GM12878 (cell line): ENCODE measurements around the gene PLXNA2. TPM values are rescaled to one million over a fixed set of nuclear protein-coding genes. Genes with fewer than 3 reads are reported as not detected.

Experiments
- ATAC-seq: fragments of 200-7000 bp; cut with Tn5 transposase; 3 replicates; pipeline ENCODE4 v1.9.1; 2020; ENCODE audit warnings: mild to moderate bottlenecking, moderate library complexity
- BruUV-seq: library from RNA; stranded (reverse); fragments of 400-500 nt; replicated peaks from 2 replicates; lab custom pipeline; 2021; lab: Mats Ljungman, UMichigan
- CTCF ChIA-PET: fragments of 300-600 bp; sonication (Branson Sonifier 250); formaldehyde crosslinking; extraction: SDS; loops from one replicate; lab custom pipeline; 2021; ENCODE audit warnings: inconsistent platforms; lab: Yijun Ruan, JAX
- POLR2A ChIA-PET: fragments of 350-600 bp; formaldehyde crosslinking; extraction: SDS; loops from one replicate; lab custom pipeline; 2021; ENCODE audit warnings: inconsistent platforms; lab: Charles Lee
- RAD21 ChIA-PET: fragments of 300-600 bp; sonication (Branson Sonifier 250); formaldehyde crosslinking; loops from one replicate; lab custom pipeline; 2023; ENCODE audit warnings: antibody characterized with exemption; ENCODE audit not compliant: unreplicated experiment; lab: Charles Lee
- SMC1A ChIA-PET: fragments of 300-600 bp; sonication (Branson Sonifier 250); formaldehyde crosslinking; loops from one replicate; lab custom pipeline; 2023; ENCODE audit not compliant: unreplicated experiment, uncharacterized antibody; lab: Charles Lee
- DNase-seq: peaks from one replicate; pipeline ENCODE4 v3.0.0-alpha.2; 2011; ENCODE audit warnings: low read depth, low spot score
- FAIRE-seq: peaks from 3 replicates; lab custom pipeline; 2011; peaks lifted over from hg19 to GRCh38; lab: Jason Lieb, UNC
- H2AFZ ChIP-seq: 2 replicates; pipeline ENCODE4 v1.6.0; 2011; ENCODE audit warnings: low read depth, low read length, control low read depth; ENCODE audit not compliant: control insufficient read depth
- H3K27ac ChIP-seq: 2 replicates; pipeline ENCODE4 v1.5.1; 2011; ENCODE audit warnings: control low read depth; ENCODE audit not compliant: control insufficient read depth, insufficient read depth
- H3K27me3 ChIP-seq, 2 experiments: replicated peaks in 1 of 2; 2 replicates each; pipeline versions ENCODE4 v1.6.0 to v1.6.1; 2011; ENCODE audit warnings: low read length in 1 of 2; ENCODE audit not compliant: control insufficient read depth in 2 of 2, insufficient read depth in 2 of 2
- H3K36me3 ChIP-seq, 2 experiments: 2 replicates each; pipeline ENCODE4 v1.5.1; 2011; ENCODE audit warnings: low read length in 1 of 2; ENCODE audit not compliant: control insufficient read depth in 2 of 2, insufficient read depth in 2 of 2
- H3K4me1 ChIP-seq: 2 replicates; pipeline ENCODE4 v1.6.1; 2011; ENCODE audit warnings: mild to moderate bottlenecking, low read length, moderate library complexity, mixed read lengths; ENCODE audit not compliant: control insufficient read depth, insufficient read depth
- H3K4me2 ChIP-seq: 2 replicates; pipeline ENCODE4 v1.6.0; 2011; ENCODE audit warnings: control low read depth; ENCODE audit not compliant: control insufficient read depth, insufficient read depth
- H3K4me3 ChIP-seq: fragments of 200-600 bp; sonication (generic); 2 replicates; pipeline ENCODE4 v1.5.1; 2016
- H3K79me2 ChIP-seq: 2 replicates; pipeline ENCODE4 v1.6.0; 2011; ENCODE audit warnings: low read length; ENCODE audit not compliant: control insufficient read depth, insufficient read depth
- H3K9ac ChIP-seq: 2 replicates; pipeline ENCODE4 v1.8.0; 2011; ENCODE audit warnings: low read length, control low read depth, mixed read lengths; ENCODE audit not compliant: control insufficient read depth, insufficient read depth
- H3K9me3 ChIP-seq: replicated peaks from 3 replicates; pipeline ENCODE4 v1.5.1; 2011; ENCODE audit warnings: mild to moderate bottlenecking, low read length; ENCODE audit not compliant: control insufficient read depth, insufficient read depth
- H4K20me1 ChIP-seq: 2 replicates; pipeline ENCODE4 v1.6.0; 2011; ENCODE audit not compliant: control insufficient read depth, insufficient read depth
- ASH2L ChIP-seq: fragments of 300-600, 200-600 bp; sonication (generic); IDR thresholded peaks from 2 replicates; pipeline ENCODE4 v1.6.1; 2017; ENCODE audit warnings: low read depth, mild to moderate bottlenecking, borderline replicate concordance
- ATF7 ChIP-seq: fragments of 450-650 bp; IDR thresholded peaks from 2 replicates; pipeline ENCODE4 v1.6.1; 2016; ENCODE audit warnings: low read depth, mild to moderate bottlenecking
- BCL11A ChIP-seq: IDR thresholded peaks from 2 replicates; pipeline ENCODE4 v1.6.1; 2011; ENCODE audit warnings: low read depth, low read length
- BCL3 ChIP-seq: IDR thresholded peaks from 2 replicates; pipeline ENCODE4 v1.6.1; 2011; ENCODE audit warnings: borderline replicate concordance, low read depth, mild to moderate bottlenecking, moderate library complexity, low read length; ENCODE audit not compliant: insufficient read depth, poor library complexity, severe bottlenecking
- BHLHE40 ChIP-seq, 2 experiments: fragments of 450-650 bp in 1 of 2; IDR thresholded peaks; 2 replicates each; pipeline ENCODE4 v1.6.1; 2011 to 2017; ENCODE audit warnings: low read depth in 2 of 2, borderline replicate concordance in 1 of 2, improper control_type of control experiment in 1 of 2, low read length in 1 of 2, mild to moderate bottlenecking in 1 of 2
- CREM ChIP-seq: IDR thresholded peaks from 2 replicates; pipeline ENCODE4 v1.6.1; 2014; ENCODE audit warnings: antibody characterized with exemption, low read depth
- CTCF ChIP-seq, 3 experiments: IDR thresholded peaks in 2 of 3; conservative IDR thresholded peaks in 1 of 3; 2 replicates each; pipeline ENCODE4 v1.5.1; 2011; ENCODE audit warnings: low read depth in 3 of 3, low read length in 3 of 3, mild to moderate bottlenecking in 3 of 3, control low read depth in 2 of 3, moderate library complexity in 2 of 3, inconsistent platforms in 1 of 3, mixed read lengths in 1 of 3; ENCODE audit not compliant: control insufficient read depth in 2 of 3, insufficient read depth in 1 of 3; ENCODE audit errors: extremely low read depth in 1 of 3
- HDAC2 ChIP-seq: fragments of 200-600 bp; sonication (generic); IDR thresholded peaks from 2 replicates; pipeline ENCODE4 v1.6.1; 2017
- MAX ChIP-seq: IDR thresholded peaks from 2 replicates; pipeline ENCODE4 v1.6.1; 2012; ENCODE audit warnings: low read depth, low read length, improper control_type of control experiment
- MEF2A ChIP-seq: IDR thresholded peaks from 2 replicates; pipeline ENCODE4 v1.6.1; 2011; ENCODE audit warnings: low read depth, mild to moderate bottlenecking, low read length, moderate library complexity; ENCODE audit not compliant: insufficient read depth
- NR2F1 ChIP-seq: fragments of 450-650 bp; conservative IDR thresholded peaks from 2 replicates; pipeline ENCODE4 v1.6.1; 2017; ENCODE audit warnings: mild to moderate bottlenecking
- SIN3A ChIP-seq: IDR thresholded peaks from 2 replicates; pipeline ENCODE4 v1.6.1; 2012; ENCODE audit warnings: low read depth, low read length, improper control_type of control experiment
- SMC3 ChIP-seq: IDR thresholded peaks from 2 replicates; pipeline ENCODE4 v1.6.1; 2011; ENCODE audit warnings: low read length, improper control_type of control experiment, borderline replicate concordance
- SP1 ChIP-seq: IDR thresholded peaks from one replicate; pipeline ENCODE4 v1.6.1; 2011; ENCODE audit warnings: low read depth, low read length
- TAF1 ChIP-seq: IDR thresholded peaks from 2 replicates; pipeline ENCODE4 v1.6.1; 2011; ENCODE audit warnings: mild to moderate bottlenecking, low read depth, low read length, borderline replicate concordance
- YY1 ChIP-seq: IDR thresholded peaks from 2 replicates; pipeline ENCODE4 v1.6.1; 2011; ENCODE audit warnings: low read depth, mild to moderate bottlenecking, low read length
- ZSCAN29 ChIP-seq: fragments of 450-650 bp; IDR thresholded peaks from 2 replicates; pipeline ENCODE4 v1.6.1; 2017; ENCODE audit warnings: mild to moderate bottlenecking, moderate library complexity
- WGBS: methylation state at CpG from one replicate; pipeline ENCODE4 v1.1.6; 2016; ENCODE audit warnings: low lambda C conversion rate; ENCODE audit not compliant: insufficient replicate concordance, insufficient coverage; ENCODE audit errors: missing lambda C conversion rate; 5-methylcytosine and 5-hydroxymethylcytosine counted together
- in situ Hi-C: fragments of 300-500 bp; cut with MboI; formaldehyde crosslinking; loops from 9 replicates; pipeline ENCODE4 v1.14.3; 2018; ENCODE audit warnings: mixed read lengths
- intact Hi-C: fragments of 100-400 bp; cut with micrococcal nuclease; formaldehyde crosslinking; loops from one replicate; pipeline ENCODE4 v1.14.2; 2022; ENCODE audit not compliant: unreplicated experiment
- polyA plus RNA-seq, 11 experiments: library from polyadenylated mRNA; depleted of rRNA in 4 of 11; unstranded in 6 of 11; stranded (reverse) in 5 of 11; fragments of >200 nt; fragmentation: Nextera tagmentation in 4 of 11; fragmentation: Illumina TruSeq in 1 of 11; extraction: Ambion mirVana in 4 of 11; extraction: Trizol in 1 of 11; gene quantifications; 1 replicate in 1 of 11; 2 replicates in 10 of 11; pipeline versions ENCODE4 v1.2.1 to v1.2.3, GENCODE V29; 2011 to 2016; ENCODE audit warnings: inconsistent platforms in 2 of 11, missing spikeins in 2 of 11, low read depth in 1 of 11
- total RNA-seq, 4 experiments: library from RNA; depleted of rRNA in 3 of 4; stranded (reverse); fragments of >200 nt in 3 of 4; fragmentation: Illumina TruSeq in 1 of 4; extraction: Trizol in 1 of 4; gene quantifications; 2 replicates each; pipeline versions ENCODE4 v1.2.1 to v1.2.3, GENCODE V29; 2013 to 2021

Gene PLXNA2
- total and polyA plus RNA-seq, 10 of the 15 experiments (the other 5 are each of a cell fraction or from before 2014, with no cell fraction given): under 0.01 to 0.08 (median 0.07) TPM; not detected in 4

- WGBS: 14% methylated on average over 4 of the region's 4 CpGs
- no peaks in the 10 kb centered on the region for H4K20me1 ChIP-seq
- DNase-seq (no peak), FAIRE-seq (peak; percentile 73), ATAC-seq (peak; percentile 95)
- no peaks in the 10 kb centered on the region for H3K36me3 ChIP-seq
- no peak overlapping the region for H3K9ac ChIP-seq
- BruUV-seq: no TSS peak
- in situ Hi-C loops (no loop called here), intact Hi-C loops (loop anchor here (2.0 to 5.0 kb wide), 2 partner anchors 71 to 207 kb away; no protein-coding TSS in a partner anchor)
- RAD21 ChIA-PET: interaction anchor here (2.8 kb wide), 1 partner anchor 72 kb away, joined by 14 read pairs; no protein-coding TSS in a partner anchor
- no peaks in the 10 kb centered on the region for H3K79me2 ChIP-seq
- POLR2A ChIA-PET: no interaction called here
- no peak overlapping the region for H3K4me2 ChIP-seq
- H3K27me3 ChIP-seq: no peaks in the 10 kb centered on the region; a peak in 1 of 4 replicates
- H3K9me3 ChIP-seq: no peaks in the 10 kb centered on the region
- SMC1A ChIA-PET: interaction anchor here (0.7 to 2.4 kb wide), 11 partner anchors 13 to 208 kb away, joined by 3 to 11 read pairs (median 4); partner anchors contain the start of gene PLXNA2
- H3K27ac ChIP-seq: no peak overlapping the region
- no peak overlapping the region for H2AFZ ChIP-seq
- CTCF ChIA-PET: interaction anchor here (0.7 to 9.8 kb wide), 18 partner anchors 8 to 209 kb away, joined by 3 to 82 read pairs (median 5); partner anchors contain the start of gene PLXNA2
- no peak overlapping the region for H3K4me3 ChIP-seq
- no peaks in the 10 kb centered on the region for H3K4me1 ChIP-seq
- TF ChIP-seq MEF2A (no peak), SMC3 (peak; percentile 80), ATF7 (peak; percentile 57), BCL11A (no peak), CTCF (IDR thresholded peaks at IDR 0.05 in 2 of 3, conservative IDR thresholded peaks at IDR 0.05 in 1 of 3; ENCODE audit: control insufficient read depth in 2 of 3, extremely low read depth in 1 of 3, insufficient read depth in 1 of 3, low read depth in 3 of 3, low read length in 3 of 3) (peak; percentile 78 to 89 (median 88)), YY1 (0 out of 2 replicates have a peak, but pooled peaks have one; percentile 31), SP1 (no peak), TAF1 (no peak), ASH2L (no peak), SIN3A (no peak), ZSCAN29 (no peak), MAX (no peak), HDAC2 (no peak), BCL3 (no peak), NR2F1 (0 out of 2 replicates have a peak, but pooled peaks have one; percentile 15), BHLHE40 (IDR thresholded peaks at IDR 0.05; ENCODE audit: borderline replicate concordance in 1 of 2, low read depth in 2 of 2, low read length in 1 of 2) (no peak), CREM (no peak)
These were observed 150.1 kb downstream of the PLXNA2 start for GRCh38 chr1:208093754-208094719.
